Activated CD8-positive, alpha-beta memory T cell treated with anti-CD3 and anti-CD28 coated beads for 36 hours (primary cell): ENCODE data around the gene WNT5B. TPM values are rescaled to one million over a fixed set of nuclear protein-coding genes. Genes with fewer than 3 reads are reported as not detected.

Experiments
- CTCF ChIA-PET: fragments of 350-600 bp; sonication (Branson Sonifier 250); formaldehyde crosslinking; loops from one replicate; lab custom pipeline; 2021; ENCODE audit warnings: antibody characterized with exemption; lab: Charles Lee
- POLR2A ChIA-PET: fragments of 350-600 bp; sonication (Branson Sonifier 250); formaldehyde crosslinking; loops from one replicate; lab custom pipeline; 2021; ENCODE audit warnings: antibody characterized with exemption; lab: Charles Lee
- total RNA-seq, 2 experiments: library from RNA; stranded (reverse); gene quantifications; one replicate each; pipeline ENCODE4 v1.2.3, GENCODE V29; 2021

WNT5B gene
- total RNA-seq, 2 experiments from 2014 or later = not detected

DNA sequence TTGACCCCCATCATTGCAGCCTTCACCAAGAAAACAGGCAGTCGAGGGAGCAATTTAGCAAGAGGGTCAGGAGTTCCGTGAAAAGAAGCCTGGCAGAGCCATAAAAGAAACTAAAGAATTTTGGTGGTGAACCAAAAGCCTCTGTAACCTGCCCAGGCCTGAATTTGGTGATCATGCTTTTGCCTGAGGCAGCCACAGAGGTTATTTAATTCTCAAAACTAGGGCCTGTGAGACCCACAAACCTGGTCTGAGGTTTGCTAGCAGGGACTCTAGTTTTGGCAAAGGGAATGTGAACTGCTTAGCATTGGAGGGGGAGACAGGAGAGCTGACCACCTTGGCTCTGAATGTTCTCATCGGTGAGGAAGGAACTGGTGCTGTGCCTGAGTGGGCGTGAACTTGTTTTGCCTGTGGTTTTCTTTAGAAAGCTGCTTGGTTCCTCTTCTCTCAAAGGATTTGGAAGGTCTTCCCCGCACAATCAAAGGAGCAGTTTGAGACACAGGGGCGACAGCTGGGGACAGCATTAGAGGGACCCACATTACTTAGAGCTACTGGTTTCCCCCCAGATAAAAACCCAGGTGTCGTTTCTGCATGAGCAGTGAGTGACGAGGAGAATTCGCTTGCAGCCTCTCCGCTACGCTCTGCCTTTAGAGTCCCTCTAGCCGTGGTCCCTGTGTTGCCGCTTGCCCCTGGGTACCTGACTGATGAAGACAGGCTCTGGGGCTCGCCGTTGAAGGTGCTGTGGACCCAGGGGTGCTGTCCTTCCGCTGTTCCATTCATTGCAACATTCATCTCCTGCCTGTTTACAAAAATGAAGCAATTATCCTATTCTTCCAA, 12.6 kb upstream of the WNT5B start:
- ChIA-PET CTCF (interaction anchor here (0.5 kb wide), 1 partner anchor 133 kb away, joined by 3 read pairs; no protein-coding TSS in a partner anchor), POLR2A (no interaction called here)

- ChIA-PET POLR2A (no interaction called here), CTCF (no interaction called here)
Measured at GRCh38 chr12:1618489-1618888, 10.5 kb upstream of the WNT5B start.

DNA sequence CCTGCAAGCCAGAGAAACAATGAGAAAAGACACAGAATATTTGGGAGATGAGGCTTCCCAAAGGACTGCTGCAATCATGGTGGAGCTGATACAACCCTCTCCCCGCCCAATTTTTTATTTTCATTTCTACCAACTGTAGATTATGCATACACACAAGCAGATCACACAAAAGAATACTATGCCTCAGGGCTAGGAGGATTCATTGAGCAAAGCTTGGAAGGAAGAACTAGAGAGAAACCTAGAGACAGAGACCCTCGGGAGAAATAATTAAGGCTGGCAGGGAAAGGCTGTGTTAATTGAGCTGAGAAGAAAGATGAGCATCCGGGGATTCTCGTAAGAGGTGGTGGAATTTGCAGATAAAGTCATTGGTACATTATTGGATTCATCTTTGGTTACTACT, 9.9 kb upstream of the WNT5B start:
- CTCF ChIA-PET = no interaction called here

DNA sequence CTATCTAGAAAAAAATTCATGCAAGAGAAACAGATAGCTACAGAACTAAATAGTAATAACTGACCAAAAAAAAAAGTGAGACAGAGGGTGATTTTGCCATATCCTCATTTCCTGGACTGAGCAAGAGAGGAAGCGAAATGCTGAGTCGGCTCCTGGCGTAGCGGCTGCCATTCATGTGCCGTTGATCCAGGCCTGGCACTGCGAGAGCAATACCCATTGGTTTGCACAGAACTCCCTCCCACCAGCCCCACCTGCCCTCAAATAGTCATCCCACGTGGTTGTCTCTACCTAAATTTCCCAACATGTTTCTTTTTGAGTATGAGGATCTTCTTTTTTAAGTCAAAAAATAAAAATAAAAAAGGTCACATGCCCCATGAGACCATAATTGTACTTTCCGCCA, 9.4 kb upstream of the WNT5B start:
- ChIA-PET CTCF (no interaction called here), POLR2A (no interaction called here)

More for the DNA sequence above, 9.9 kb upstream of the WNT5B start:
- POLR2A ChIA-PET = no interaction called here

DNA sequence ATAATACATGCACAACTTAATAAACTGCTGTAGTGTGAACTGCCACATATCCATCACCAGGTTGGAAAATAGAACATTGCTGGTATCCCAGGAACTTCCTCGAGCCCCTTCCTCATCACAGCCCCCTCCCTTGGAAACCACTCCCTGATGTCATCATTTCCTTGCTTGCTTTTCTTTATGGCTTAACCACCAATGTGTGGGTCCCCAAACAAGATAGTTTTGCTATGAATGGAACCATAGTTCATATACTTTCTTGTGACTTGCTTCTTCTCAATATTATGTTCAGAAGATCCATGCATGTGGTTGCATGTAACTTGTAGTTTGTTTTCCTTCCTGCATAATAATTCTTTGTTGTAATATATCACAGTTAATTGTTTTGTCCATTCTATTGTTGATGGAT, 8.9 kb upstream of the WNT5B start:
- POLR2A ChIA-PET = no interaction called here
- CTCF ChIA-PET = no interaction called here

- ChIA-PET POLR2A (no interaction called here), CTCF (interaction anchor here (1.2 kb wide), 1 partner anchor 19 kb away, joined by 3 read pairs; no protein-coding TSS in a partner anchor)
Measured at GRCh38 chr12:1622406-1622805, 6.6 kb upstream of the WNT5B start.

DNA sequence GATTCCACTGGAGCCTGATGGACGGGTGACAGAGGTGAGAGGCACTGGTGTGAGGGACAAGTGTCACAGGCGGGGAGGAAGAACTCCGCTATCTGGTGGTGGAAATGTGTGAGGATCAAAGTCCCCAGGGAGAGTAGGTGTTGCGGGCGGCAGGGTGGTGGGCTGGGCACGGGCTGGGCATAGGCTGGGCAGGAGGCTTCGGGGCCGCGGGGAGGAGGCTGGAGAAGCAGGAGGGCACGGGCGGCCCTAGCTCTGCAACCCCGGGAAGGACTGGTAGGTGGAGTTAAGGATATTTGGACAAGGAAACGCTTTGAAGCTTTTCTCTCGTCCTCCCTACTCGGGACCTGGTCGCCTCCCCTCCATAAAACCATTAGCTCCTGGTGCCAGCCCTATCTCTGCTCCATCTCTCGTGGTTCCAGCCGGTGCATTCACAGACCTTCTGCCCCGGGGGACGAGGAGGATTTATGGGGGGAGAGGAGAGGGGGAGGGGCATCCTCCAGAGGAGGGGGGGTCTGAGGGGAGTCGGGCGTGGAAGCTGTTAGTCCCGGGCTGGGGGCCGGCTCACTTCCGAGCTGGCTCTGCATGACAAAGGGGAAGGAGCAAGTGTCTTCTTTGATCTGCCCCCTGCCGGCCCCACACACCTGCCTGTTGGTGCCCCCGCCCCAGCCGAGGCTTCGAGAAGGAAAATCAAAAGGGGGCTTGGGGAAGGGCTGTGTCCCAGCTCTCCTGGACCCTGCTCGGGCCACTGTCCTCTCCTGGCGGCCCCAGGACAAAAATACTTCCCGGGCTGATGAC, 504 bp downstream of the WNT5B start:
- CTCF ChIA-PET = interaction anchor here (0.9 to 1.3 kb wide), 3 partner anchors 24 to 162 kb away, joined by 3 to 6 read pairs (median 3); no protein-coding TSS in a partner anchor
- POLR2A ChIA-PET = interaction anchor here (0.6 kb wide), 1 partner anchor 64 kb away, joined by 5 read pairs; no protein-coding TSS in a partner anchor

- CTCF ChIA-PET = interaction anchor here (0.9 to 1.3 kb wide), 3 partner anchors 25 to 161 kb away, joined by 3 read pairs; no protein-coding TSS in a partner anchor
Measured at GRCh38 chr12:1630133-1630826, 1.2 kb downstream of the WNT5B start.

GRCh38 chr12:1630827-1631591, 2.0 kb downstream of the WNT5B start:
- POLR2A ChIA-PET = interaction anchor here (0.6 kb wide), 1 partner anchor 33 kb away, joined by 3 read pairs; no protein-coding TSS in a partner anchor
- CTCF ChIA-PET = interaction anchor here (1.3 to 1.5 kb wide), 2 partner anchors 25 to 309 kb away, joined by 3 to 5 read pairs; no protein-coding TSS in a partner anchor

More at GRCh38 chr12:1630133-1630826, 1.2 kb downstream of the WNT5B start:
- POLR2A ChIA-PET = no interaction called here

- POLR2A ChIA-PET = no interaction called here
- CTCF ChIA-PET = interaction anchor here (1.5 to 3.3 kb wide), 3 partner anchors 20 to 307 kb away, joined by 5 to 18 read pairs (median 15); no protein-coding TSS in a partner anchor
Measured at GRCh38 chr12:1632702-1633101, 3.7 kb downstream of the WNT5B start.

DNA sequence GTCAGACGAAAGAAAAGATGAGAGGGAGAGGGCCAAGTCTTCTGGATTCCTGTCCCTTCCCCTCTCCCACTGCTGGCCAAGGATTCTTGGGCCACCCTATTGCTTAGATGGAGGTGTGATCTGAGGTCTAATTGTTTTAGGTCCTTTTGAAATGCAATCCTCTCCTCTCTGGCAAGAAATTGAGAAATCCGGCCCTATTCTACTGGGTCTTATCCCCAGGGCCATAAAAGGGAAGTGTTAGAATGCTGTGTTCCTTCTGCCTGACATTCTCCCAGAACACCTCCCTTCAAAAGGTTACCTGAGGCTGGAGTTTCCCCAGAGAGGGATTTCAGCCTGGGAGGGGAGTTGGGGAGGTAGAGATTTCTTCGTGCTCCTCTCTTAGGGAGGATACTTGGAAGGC, 4.4 kb downstream of the WNT5B start:
- CTCF ChIA-PET = interaction anchor here (2.6 to 3.3 kb wide), 3 partner anchors 19 to 306 kb away, joined by 13 to 18 read pairs (median 15); no protein-coding TSS in a partner anchor
- POLR2A ChIA-PET = no interaction called here

DNA sequence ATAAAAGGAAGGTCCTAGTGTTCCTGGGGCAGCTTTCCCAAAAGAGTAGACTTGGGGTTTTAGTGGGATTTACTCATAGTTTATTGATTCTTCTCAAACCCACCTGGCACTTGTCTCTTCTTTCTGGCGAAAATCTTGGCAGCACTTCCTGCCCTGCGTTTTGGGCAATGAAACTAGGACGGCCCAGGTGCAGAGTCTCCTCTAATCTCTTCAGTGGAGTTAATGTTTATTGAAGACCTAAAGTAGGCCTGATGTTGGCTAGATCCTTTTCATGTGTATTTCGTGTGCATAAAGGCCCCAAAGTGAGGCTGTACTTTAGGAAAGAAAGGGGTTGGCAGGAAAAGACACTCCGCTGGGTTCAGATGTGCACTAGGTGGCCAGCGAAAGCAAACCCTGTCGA, 5.1 kb downstream of the WNT5B start:
- ChIA-PET POLR2A (no interaction called here), CTCF (interaction anchor here (0.7 to 3.3 kb wide), 8 partner anchors 9 to 415 kb away, joined by 3 to 18 read pairs (median 5); no protein-coding TSS in a partner anchor)

DNA sequence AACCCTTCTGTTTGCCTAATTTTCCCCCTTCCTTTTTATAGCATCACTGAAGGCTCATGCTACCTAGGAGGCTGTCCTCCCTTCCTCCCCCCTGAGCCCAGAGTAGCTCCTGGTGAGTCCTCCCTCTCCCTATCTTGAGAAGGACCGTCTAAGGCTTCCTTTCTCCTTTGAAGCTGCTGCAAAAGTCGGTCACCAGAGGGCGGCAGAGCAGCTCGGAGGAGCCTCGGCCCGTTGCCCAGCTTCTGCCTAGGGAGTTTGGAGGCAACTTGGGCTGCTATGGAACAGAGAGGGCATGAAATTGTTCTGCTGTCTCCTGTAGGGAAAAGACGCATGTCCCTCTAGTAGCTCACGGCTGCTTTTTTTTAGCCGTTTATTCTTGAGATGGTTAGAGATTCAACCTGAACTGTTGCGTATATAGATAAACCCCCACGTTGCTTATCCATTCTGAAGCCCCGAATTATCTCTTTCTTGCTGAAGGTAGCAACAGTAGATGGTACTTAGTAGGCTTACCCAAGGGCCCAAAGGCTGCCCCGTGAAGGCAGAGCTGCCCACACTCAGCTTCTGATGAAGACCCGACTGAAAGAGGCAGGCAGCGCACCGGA, 5.7 kb downstream of the WNT5B start:
- CTCF ChIA-PET = interaction anchor here (0.6 to 3.3 kb wide), 12 partner anchors 9 to 712 kb away, joined by 3 to 18 read pairs (median 4); no protein-coding TSS in a partner anchor

DNA sequence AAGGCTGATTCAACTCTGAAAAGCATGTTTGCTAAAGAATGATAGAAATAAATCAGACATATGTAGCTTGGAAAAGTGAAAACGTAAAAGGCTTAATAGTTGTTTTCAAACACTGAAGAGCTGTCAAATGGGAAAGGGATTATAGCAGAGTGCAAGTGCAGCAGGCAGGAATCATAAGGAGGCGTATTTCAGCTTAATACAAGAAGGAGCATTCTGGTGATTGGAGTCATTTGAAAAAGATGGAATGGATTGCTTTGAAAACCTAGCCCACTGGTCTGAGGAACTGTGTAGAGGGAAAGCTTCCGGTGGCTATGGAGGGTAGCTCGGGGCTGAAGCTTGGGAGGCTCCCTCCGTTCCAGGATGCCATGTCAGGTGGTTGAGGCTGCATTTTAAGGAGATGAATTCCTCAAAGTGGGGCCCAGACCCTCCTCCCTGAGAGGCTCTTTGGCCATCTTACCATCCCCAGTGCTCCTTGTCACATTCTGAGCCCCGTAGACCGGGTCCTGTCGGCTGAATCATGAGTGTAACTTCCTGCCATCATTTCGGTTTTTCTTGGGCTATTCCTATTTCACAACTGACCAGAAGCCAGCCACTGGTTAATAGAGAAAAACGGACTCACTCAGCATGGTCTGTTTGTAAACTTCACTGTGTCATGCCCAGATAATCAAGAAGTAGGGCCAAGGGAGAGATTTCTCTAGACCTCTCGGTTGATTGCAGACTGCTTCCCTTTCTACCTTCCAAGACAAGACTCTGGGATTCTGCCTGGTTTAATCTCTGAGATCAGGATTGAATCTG, 6.5 kb downstream of the WNT5B start:
- ChIA-PET CTCF (interaction anchor here (0.8 to 3.3 kb wide), 9 partner anchors 8 to 416 kb away, joined by 3 to 18 read pairs (median 5); no protein-coding TSS in a partner anchor), POLR2A (no interaction called here)

More for the DNA sequence above, 5.7 kb downstream of the WNT5B start:
- POLR2A ChIA-PET = no interaction called here

DNA sequence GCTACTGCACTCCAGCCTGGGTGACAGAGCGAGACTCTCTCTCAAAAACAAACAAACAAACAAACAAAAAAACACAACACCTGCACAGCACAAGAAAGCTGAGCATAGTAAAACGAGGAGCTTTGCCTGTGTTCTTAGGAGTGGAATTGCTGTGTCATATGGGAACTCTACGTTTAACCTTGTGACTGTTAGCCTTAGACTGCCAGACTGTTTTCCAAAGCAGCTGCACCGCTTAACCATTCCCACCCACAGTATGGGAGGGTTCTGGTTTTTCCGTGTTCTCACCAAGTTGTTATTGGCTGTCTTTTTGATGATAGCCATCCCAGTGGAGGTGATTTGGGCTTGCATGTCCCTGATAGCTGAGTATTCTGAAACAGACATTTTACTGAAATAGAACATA, 9.2 kb downstream of the WNT5B start:
- CTCF ChIA-PET = interaction anchor here (1.2 kb wide), 1 partner anchor 302 kb away, joined by 3 read pairs; no protein-coding TSS in a partner anchor

DNA sequence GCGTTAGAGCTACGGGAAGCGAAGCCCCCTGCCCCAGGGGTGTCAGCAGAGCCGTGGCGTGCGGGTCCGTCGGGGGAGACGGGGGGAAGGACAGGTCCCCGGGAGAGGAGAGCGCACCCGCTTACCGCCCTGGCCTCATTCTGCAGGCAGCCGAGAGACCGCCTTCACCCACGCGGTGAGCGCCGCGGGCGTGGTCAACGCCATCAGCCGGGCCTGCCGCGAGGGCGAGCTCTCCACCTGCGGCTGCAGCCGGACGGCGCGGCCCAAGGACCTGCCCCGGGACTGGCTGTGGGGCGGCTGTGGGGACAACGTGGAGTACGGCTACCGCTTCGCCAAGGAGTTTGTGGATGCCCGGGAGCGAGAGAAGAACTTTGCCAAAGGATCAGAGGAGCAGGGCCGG, 10.5 kb downstream of the WNT5B start:
- ChIA-PET POLR2A (interaction anchor here (0.6 kb wide), 1 partner anchor 112 kb away, joined by 5 read pairs; no protein-coding TSS in a partner anchor), CTCF (no interaction called here)

More for the DNA sequence above, 9.2 kb downstream of the WNT5B start:
- POLR2A ChIA-PET = no interaction called here
